ENCODE results near the gene ETNK2.
A peak's percentile ranks its signal among the peaks of the same experiment; 100 is the strongest.

The ETNK2 gene

DNA sequence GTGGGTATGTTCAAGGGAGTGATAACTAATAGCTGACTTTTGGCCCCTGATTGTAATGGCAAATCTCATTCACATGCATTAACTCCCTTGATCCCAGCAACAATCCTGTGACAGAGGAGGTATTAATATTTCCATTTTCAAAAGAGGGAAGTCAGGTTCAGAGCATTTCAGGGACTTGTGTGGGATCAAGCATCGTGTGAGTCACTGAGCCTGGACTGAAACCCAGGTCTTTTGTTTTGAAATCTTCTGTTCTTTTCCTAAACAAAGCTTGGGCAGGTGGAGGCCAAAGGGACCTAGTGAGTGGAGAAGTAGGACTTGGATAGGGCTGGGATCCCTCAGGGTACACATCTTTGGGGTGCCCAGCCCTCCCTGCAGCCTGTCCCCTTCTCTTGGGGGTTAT, 37.9 kb downstream of the ETNK2 start:
- DNase-seq (ENCODE audit: low read depth) = peak; percentile 22
- no peak overlapping the region for H3K4me3 ChIP-seq (ENCODE audit: low read depth, low read length)
- no peak for TF ChIP-seq CTCF (conservative IDR thresholded peaks at IDR 0.05; ENCODE audit: low read depth, low read length)

- no peak overlapping the region for H3K4me3 ChIP-seq (ENCODE audit: low read depth, low read length)
- no peak for DNase-seq (ENCODE audit: low read depth)
- no peak for TF ChIP-seq CTCF (conservative IDR thresholded peaks at IDR 0.05; ENCODE audit: low read depth, low read length)
Observed at GRCh38 chr1:204112876-204113730, 38.7 kb downstream of the ETNK2 start.

DNA sequence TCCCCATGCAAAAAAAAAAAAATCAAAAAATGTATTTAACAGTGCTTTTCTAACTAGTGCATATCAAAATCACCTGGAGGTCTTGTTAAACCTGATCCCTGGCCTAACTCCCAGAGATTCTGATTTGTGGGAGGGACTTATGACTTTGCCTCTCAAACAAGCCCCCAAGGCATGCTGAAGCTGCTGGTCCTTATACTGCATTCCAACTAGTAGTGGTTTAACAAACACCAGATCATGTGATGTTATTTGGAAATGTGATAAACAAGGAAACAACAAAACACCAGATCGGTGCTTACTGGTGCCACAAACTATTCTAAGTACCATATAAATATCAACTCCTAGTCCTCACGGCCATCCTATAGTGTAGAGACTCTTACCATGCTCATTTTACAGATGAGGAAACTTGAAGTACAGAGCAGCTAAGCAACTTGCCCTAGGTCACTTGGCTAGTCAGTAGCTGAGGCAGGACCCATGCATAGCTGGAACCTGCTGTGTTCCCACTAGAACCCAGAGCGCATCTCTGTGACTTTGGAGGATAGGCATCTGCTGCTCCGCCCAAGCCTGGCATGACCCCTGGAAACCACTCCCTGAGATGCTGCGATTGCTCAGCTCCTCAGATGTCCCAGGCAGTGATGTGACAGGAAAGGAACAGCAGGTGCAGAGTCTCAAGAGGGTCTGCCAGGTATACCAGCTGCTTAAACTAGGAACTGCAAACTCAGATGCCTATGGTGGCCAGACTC, 40.8 kb downstream of the ETNK2 start:
- DNase-seq (ENCODE audit: low read depth) = no peak
- no peak for TF ChIP-seq CTCF (conservative IDR thresholded peaks at IDR 0.05; ENCODE audit: low read depth, low read length)
- no peak overlapping the region for H3K4me3 ChIP-seq (ENCODE audit: low read depth, low read length)

GRCh38 chr1:204108312-204109141, 43.3 kb downstream of the ETNK2 start:
- no peak for TF ChIP-seq CTCF (conservative IDR thresholded peaks at IDR 0.05; ENCODE audit: low read depth, low read length)
- DNase-seq (ENCODE audit: low read depth) = no peak
- no peak overlapping the region for H3K4me3 ChIP-seq (ENCODE audit: low read depth, low read length)

- no peak for DNase-seq (ENCODE audit: low read depth)
- TF ChIP-seq CTCF (conservative IDR thresholded peaks at IDR 0.05; ENCODE audit: low read depth, low read length) = no peak
- H3K4me3 ChIP-seq (ENCODE audit: low read depth, low read length) = no peak overlapping the region
Observed at GRCh38 chr1:204107892-204108291, 44.0 kb downstream of the ETNK2 start.

- no peak for TF ChIP-seq CTCF (conservative IDR thresholded peaks at IDR 0.05; ENCODE audit: low read depth, low read length)
- H3K4me3 ChIP-seq (ENCODE audit: low read depth, low read length) = no peak overlapping the region
- no peak for DNase-seq (ENCODE audit: low read depth)
Observed at GRCh38 chr1:204106825-204107224, 45.0 kb downstream of the ETNK2 start.

Measured in choroid plexus epithelial cell (primary cell).